HG02798 (cell line): Measurements from ENCODE around the gene TMEM109.

Source experiments
- ATAC-seq: cut with Tn5 transposase; IDR thresholded peaks from one replicate; pipeline ENCODE4 v1.9.1; 2021; ENCODE audit warnings: mild to moderate bottlenecking; ENCODE audit not compliant: unreplicated experiment, poor library complexity

The TMEM109 gene

DNA sequence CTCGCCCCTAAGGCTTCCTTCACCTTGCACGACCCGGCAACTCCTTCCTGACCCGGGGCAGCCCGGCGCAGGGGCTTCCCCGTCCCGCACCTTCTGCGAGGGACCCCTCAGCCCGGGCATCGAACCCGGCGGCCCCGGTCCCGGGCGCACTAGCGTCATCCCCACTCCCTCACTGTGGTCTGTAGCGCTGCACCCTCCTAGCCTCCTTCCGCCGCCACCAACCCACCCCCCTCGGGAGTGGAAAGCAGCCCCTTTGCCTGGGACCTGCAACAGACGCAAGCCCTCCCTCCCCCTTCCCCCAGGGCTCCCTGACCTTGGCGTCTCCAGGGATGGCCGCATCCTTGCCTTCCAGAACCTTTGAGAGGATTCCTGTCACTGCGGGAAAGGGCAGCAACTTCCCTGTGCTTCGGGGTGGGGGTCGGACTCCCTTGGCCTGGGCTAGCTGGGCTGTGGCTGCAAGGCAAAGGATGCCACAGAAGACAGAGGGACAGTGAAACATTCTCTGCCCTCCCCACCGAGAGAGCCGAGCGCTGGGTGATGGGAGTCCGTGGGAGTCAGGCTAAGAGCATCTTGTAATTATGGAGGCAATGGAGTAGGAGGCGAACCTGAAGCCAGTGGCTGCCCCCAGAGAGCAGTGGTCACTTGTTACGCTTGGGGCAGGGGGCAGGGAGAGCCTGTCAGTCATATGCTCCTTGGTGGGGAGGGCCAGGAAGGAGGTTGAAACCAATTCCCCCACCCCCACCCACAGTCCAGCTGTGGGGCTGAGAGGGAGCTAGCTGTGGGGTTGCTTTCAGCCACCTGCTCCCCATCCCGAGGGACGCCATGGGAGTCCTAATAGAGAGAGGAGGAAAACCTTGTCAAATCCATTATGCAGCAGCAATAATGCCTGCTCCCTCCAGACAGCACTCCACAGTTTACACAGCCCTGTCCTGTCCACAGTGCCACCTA is 11.2 kb downstream of the TMEM109 start:
- ATAC-seq, result no peak

DNA sequence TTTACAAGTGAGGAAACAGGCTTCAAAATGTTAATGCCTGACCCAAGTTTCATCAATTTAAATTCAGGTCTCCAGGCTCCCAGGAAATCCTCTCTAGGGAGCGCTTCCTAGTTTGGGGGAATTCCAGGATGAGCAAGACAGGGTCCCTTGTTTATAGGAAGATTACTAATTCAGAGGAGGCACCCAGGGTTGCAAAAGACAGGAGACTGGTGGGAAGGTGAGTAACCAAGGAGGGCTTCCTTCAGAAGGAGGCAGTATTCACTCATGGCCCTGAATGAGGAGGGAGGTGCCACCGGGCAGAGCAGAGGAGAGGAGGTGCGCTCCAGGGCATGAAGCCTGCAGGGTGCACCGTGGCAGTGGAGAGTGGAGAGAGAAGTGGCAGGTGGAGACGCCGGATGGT is 11.9 kb downstream of the TMEM109 start:
- ATAC-seq, result no peak

DNA sequence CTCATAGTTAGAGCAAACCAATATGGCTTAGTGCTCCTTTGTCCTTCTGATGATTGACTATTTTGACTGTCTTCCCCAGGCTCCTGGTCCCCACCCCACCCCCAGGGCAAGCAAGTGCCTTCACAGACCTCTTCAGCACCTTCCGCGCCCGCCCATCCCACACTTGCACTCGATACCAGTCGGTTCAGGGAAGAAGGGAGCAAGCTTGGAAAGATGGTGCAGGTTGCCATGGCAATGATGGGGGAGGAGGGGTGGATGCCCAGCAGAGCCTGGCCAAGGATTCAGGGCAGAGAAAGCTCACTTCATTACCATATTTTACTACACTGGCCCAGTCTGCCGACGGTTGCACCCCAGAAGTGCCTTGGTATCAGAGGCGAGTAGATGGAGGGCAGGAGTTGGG is 12.5 kb downstream of the TMEM109 start:
- ATAC-seq, result no peak

DNA sequence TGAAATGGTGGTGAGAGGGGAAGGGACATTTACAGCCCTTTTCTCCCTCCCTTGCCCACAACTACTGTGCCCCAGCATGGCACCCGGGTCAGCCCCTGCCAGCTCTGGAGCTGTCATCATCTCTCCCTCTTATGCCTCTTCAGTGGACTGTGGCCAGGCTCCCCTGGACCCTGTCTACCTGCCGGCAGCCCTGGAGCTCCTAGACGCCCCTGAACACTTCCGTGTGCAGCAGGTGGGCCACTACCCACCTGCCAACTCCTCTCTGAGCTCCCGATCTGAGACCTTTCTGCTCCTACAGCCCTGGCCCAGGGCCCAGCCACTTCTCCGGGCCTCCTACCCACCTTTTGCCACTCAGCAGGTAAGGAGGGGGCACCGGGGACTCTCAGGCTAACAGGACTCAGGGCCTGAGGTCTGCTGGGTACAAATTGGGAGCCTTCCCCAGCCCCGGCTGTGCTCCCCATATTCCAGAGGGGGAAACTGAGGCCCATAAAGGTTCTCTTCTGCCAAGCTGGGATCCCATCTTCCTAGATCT is 13.2 kb downstream of the TMEM109 start:
- no peak for ATAC-seq

DNA sequence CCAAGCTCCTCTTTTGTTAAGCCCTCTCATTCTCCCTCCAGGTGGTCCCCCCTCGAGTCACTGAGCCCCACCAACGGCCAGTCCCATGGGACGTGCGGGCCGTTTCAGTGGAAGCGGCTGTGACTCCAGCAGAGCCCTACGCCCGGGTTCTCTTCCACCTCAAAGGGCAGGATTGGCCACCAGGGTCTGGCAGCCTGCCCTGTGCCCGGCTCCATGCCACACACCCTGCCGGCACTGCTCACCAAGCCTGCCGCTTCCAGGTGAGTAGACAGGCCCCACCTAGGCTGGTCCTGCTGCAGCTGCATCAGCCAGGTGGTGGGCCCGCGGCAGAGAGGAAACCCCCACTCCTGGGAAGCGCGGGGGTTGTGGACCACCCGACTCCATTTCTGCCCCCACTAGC is 13.6 kb downstream of the TMEM109 start:
- no peak for ATAC-seq

DNA sequence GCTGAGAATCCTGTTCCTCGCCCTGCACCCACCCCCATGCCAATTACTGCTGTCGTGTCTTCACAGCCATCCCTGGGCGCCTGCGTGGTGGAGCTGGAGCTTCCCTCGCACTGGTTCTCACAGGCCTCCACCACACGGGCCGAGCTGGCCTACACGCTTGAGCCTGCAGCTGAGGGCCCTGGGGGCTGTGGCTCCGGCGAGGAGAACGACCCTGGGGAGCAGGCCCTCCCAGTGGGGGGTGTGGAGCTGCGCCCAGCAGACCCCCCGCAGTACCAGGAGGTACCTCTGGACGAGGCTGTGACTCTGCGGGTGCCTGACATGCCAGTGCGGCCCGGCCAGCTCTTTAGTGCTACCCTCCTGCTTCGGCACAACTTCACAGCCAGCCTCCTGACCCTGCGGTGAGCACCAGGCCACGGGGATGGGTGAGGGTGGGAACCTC is 14.6 kb downstream of the TMEM109 start:
- ATAC-seq, result no peak

DNA sequence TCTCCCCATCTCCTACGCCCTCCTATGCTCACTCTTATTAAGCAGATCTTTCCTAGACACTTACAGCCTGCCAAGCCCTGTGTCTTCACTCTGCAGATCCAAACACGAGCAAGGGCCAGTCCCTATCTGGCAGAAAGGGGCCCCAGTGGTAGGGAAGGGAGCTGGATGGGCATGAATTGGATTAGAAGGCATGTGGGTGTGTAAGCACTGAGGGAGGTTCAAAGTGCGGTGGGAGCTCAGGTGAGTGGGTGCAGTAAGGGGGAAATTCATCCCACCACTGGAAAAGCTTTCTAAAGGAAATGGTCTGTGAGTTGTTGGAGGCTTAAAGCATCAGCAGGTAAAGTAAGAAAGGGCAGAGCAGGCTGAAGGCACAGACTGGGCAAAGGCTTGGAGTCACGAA is 15.8 kb downstream of the TMEM109 start:
- no peak for ATAC-seq

DNA sequence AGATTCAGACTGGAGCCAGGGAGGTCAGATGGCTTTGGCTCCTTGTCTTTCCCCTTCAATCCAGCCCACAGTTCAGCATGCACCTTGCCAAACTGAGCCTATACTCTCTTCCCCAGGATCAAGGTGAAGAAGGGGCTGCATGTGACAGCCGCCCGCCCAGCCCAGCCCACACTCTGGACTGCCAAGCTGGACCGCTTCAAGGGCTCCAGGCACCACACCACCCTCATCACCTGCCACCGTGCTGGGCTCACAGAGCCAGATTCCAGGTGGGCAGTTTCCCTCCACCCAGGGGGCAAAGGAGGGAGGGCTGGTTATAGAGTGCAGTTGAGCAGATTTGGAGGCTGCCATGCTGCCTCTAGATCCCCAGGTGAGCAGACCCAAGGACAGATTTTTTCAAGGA is 16.4 kb downstream of the TMEM109 start:
- no peak for ATAC-seq

DNA sequence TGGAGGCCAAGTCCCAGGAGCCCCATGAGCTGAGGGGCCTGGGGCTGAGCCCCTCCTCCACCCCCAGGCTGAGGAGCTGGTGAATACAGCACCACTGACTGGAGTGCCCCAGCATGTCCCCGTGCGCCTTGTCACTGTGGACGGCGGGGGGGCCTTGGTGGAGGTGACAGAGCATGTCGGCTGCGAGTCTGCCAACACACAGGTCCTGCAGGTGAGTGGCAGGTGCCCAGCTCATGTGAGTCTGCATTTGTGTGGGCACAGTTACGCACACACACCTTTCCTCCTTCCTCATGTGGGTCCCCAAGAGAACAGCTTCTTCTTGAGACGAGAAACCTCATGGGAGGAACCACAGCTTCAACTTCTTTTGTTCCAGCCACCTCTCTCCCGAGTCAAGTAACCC is 18.0 kb downstream of the TMEM109 start:
- ATAC-seq, result no peak

DNA sequence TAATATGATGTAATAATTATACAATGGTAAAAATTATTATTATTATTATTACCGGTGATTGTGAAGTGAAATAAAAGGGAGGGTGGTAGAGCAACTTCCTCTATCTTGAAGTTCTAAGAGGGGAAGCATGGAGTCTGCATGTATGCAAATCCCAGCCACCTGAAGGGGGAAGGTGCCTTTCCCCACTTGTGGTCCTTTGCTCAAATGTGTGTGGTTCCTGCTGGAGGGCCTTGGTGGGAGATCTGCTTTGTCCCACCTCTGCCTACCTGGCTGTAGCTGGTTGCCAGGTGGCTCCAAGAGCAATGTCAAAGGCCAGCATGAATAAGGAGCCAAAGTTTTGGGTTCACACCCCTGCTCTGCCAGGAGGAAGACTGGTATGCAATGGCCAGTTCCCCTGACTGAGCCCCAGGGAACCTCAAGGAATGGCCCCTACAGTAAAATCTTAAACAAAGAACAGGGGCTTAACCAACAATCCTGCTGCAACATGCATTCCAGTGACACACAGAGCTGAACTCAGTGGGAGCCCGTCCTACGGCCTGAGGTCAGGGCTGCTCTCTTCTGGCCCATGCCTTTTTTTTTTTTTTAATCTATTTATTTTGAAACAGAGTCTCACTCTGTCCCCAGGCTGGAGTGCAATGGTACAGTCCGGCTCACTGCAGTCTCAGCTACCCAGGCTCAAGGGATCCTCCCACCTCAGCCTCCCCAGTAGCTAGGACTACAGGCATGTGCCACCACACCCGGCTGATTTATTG is 18.8 kb downstream of the TMEM109 start:
- ATAC-seq, result no peak

DNA sequence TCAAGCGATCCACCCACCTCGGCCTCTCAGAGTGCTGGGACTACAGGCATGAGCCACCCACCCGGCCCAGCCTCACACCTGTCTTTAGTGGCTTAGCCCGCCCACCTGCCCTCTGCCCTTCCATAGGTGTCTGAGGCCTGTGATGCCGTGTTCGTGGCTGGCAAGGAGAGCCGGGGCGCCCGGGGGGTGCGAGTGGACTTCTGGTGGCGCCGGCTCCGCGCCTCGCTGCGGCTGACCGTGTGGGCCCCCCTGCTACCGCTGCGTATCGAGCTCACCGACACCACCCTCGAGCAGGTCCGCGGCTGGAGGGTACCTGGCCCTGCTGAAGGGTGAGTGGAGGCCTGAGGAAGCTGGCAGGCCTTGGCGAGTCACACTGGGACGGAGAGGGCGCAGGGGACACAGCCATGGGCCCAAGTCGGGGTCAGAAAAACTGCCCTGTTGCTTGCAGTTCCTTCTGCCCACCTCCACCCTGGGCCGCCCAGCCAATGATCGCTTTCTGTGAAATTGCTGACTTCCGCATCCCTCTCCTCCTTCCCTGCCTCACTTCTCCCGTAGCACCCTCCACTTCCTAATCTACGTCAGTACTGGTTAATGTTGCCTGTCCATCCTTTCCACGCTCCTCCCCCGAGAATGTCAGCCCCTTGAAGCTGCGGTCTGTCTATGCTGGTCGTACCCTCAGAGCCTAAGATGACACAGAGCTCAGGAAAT is 19.6 kb downstream of the TMEM109 start:
- no peak for ATAC-seq

DNA sequence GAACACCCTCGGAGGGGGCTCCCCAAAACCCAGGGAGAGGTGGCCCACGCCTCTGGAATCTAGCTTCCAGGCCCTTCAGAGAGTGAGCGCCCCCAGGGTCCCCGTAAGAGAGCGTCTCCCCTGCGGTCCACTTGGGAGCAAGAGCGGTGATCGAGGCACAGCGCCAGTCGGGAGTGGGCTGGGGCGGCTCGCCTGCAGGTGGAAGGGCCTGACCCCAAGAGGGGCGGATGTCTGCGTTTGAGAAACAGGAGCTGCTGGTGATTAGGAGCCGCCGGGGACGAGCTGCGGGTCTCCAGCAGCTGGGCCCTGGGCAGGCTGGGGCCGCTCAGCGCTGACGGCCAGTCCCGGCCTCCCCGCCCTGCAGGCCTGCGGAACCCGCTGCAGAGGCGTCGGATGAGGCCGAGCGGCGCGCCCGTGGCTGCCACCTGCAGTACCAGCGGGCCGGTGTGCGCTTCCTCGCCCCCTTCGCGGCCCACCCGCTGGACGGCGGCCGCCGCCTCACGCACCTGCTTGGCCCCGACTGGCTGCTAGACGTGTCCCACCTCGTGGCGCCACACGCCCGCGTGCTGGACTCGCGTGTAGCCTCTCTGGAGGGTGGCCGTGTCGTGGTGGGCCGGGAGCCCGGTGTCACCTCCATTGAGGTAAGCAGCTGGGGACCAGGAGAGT is 20.3 kb downstream of the TMEM109 start:
- no peak for ATAC-seq

DNA sequence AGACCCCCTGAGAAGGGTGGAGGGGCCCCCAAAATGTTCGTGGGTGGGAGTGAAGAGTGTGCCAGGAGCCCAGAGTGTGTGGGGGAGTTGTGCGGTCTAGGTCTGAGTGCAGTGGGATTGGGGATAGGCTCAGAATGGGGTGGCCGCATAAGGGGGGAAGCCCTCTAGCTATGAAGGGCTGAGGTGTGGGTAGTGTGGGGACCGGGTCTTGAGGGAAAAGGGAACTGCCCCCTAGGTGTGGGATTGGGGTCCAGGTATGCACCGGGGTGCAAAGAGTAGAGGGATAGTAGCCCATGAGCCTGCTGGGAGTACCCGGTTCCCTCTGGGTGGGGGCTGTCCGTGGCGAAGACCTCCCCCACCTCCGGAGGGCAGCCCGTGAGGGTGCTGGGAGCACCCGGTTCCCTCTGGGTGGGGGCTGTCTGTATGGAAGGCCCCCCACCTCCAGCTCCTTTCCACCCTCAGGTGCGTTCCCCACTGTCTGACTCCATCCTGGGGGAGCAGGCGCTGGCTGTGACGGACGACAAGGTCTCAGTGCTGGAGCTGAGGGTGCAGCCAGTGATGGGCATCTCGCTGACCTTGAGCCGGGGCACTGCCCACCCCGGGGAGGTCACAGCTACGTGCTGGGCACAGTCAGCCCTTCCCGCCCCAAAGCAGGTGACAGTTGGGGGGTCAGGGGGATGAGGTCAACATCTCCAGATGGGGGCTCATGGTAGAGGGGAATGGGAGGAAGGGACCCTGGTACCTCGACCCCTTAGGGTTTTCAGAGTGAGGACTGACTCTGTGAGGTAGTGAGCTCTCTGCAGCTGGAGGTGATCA is 21.0 kb downstream of the TMEM109 start:
- ATAC-seq, result no peak

DNA sequence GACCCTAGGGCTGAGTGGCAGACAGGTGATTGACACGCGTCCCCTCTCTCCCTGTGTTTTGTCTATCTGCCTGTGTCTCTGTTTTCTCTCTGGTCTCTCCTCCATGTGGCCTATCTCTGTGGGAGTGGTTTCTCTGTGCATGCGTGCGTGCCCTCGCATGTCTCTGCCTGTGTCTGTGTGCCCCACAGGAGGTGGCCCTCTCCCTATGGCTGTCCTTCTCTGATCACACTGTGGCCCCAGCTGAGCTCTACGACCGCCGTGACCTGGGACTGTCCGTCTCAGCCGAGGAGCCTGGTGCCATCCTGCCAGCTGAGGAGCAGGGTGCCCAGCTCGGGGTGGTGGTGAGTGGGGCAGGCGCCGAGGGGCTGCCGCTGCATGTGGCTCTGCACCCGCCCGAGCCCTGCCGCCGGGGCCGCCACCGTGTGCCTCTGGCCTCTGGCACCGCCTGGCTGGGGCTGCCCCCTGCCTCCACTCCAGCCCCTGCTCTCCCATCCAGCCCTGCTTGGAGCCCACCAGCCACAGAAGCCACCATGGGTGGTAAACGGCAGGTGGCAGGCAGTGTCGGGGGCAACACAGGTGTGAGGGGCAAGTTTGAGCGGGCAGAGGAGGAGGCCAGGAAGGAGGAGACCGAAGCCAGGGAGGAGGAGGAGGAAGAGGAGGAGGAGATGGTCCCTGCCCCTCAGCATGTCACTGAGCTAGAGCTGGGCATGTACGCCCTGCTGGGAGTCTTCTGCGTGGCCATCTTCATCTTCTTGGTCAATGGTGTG is 21.9 kb downstream of the TMEM109 start:
- no peak for ATAC-seq

DNA sequence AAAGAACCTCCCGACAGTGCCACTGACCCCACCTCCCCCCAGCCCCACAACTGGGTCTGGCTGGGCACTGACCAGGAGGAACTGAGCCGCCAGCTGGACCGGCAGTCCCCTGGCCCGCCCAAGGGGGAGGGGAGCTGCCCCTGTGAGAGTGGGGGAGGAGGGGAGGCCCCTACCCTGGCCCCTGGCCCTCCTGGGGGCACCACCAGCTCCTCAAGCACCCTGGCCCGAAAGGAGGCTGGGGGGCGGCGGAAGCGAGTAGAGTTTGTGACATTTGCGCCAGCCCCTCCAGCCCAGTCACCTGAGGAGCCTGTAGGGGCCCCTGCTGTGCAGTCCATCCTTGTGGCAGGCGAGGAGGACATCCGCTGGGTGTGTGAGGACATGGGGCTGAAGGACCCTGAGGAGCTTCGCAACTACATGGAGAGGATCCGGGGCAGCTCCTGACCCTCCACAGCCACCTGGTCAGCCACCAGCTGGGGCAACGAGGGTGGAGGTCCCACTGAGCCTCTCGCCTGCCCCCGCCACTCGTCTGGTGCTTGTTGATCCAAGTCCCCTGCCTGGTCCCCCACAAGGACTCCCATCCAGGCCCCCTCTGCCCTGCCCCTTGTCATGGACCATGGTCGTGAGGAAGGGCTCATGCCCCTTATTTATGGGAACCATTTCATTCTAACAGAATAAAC is 22.6 kb downstream of the TMEM109 start:
- no peak for ATAC-seq

DNA sequence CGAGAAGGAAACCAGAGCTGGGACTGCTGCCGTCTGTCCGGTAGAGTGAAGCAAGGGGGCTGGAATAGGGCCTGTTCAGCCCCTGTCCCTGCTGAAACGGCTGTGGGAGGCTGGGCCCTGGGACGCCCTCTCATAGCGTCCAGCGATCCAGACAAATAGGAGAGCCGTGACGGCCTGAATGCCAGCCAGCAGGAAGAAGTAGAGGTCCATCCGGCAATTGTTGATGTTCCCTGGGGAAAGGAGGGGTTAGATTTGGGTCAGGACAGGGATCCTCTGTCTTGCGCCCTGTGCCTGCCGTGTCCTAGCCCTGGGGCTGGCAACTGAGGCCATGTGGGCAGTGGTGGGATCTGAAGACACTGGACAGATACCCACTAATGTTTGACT is 23.2 kb downstream of the TMEM109 start:
- no peak for ATAC-seq

DNA sequence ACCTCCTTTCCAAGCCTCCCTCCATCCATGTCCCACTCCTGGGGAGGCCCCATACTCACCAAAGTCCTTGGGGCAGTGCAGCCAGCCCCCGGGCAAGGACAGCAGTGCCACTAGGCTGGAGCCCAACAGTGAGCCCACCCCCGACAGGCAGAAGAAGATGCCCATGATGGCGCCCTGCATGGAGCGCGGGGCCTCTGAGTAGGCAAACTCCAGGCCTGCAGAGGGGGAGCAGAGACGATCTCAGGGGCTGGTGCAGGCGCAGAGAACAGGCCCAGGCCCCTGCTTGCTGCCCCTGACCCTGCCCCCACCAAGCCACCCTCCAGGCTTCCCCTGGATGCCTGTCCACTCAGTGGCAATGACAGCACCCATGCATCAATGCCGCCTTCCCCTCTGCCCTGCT is 23.9 kb downstream of the TMEM109 start:
- no peak for ATAC-seq

DNA sequence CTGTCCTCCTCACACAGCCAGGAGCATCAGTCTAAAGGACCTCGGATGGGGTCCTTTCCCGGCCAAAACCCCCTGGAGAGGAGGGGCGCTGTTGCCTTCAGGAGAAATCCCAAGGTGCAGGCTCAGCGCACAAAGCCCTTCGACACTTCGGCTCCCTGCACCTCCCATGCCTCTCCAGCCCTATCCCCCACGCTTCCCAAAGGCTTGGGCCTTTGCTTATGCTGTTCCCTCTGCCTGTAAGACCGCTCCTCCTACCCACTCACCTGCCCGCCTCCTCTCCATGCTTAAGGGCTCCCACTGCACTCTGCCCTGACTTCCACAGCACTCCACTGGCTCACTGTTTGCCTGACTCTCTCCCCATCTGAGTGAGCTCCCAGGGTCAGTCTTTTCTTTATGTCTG is 24.5 kb downstream of the TMEM109 start:
- ATAC-seq, result no peak
